DND-41 (cell line): ENCODE measurements around the gene UNC119B.
"Not testable (repeated sequence)": the region's sequence is repeated elsewhere in the genome, so short reads cannot be mapped to it uniquely, and the experiment has no call there.

Experiments
- ATAC-seq: fragments of 200-7000 bp; cut with Tn5 transposase; 3 replicates; pipeline ENCODE4 v1.9.1; 2021; ENCODE audit warnings: low read depth; ENCODE audit not compliant: insufficient read depth
- DNase-seq: peaks from one replicate; pipeline ENCODE4 v3.0.0-alpha.2; 2020
- H2AFZ ChIP-seq: 2 replicates; pipeline ENCODE4 v1.6.0; 2012; ENCODE audit warnings: low read depth, low read length
- H3K27ac ChIP-seq: 2 replicates; pipeline ENCODE4 v1.5.1; 2012; ENCODE audit warnings: low read length, inconsistent platforms
- H3K27me3 ChIP-seq: fragments of 200-600 bp; sonication (generic); 2 replicates; pipeline ENCODE4 v1.6.0; 2012; ENCODE audit warnings: low read length, mild to moderate bottlenecking, inconsistent platforms; ENCODE audit not compliant: insufficient read depth, poor library complexity
- H3K36me3 ChIP-seq: 2 replicates; pipeline ENCODE4 v1.5.1; 2012; ENCODE audit warnings: low read length, inconsistent platforms; ENCODE audit not compliant: insufficient read depth
- H3K4me1 ChIP-seq: 2 replicates; pipeline ENCODE4 v1.5.1; 2012; ENCODE audit warnings: mild to moderate bottlenecking, low read length; ENCODE audit not compliant: insufficient read depth
- H3K4me2 ChIP-seq: 2 replicates; pipeline ENCODE4 v1.6.0; 2012; ENCODE audit warnings: mild to moderate bottlenecking, moderate library complexity, low read length, inconsistent platforms; ENCODE audit not compliant: insufficient read depth
- H3K4me3 ChIP-seq, 2 experiments: fragments of 200-600 bp in 1 of 2; shearing (Covaris generic) in 1 of 2; 2 replicates each; pipeline ENCODE4 v1.5.1; 2012 to 2016; ENCODE audit warnings: inconsistent platforms in 2 of 2, low read length in 2 of 2, mild to moderate bottlenecking in 2 of 2, low read depth in 1 of 2, moderate library complexity in 1 of 2
- H3K79me2 ChIP-seq: 2 replicates; pipeline ENCODE4 v1.6.0; 2012; ENCODE audit warnings: low read length, inconsistent platforms; ENCODE audit not compliant: insufficient read depth
- H3K9ac ChIP-seq: 2 replicates; pipeline ENCODE4 v1.6.0; 2012; ENCODE audit warnings: low read depth, mild to moderate bottlenecking, inconsistent platforms, low read length, moderate library complexity
- H3K9me3 ChIP-seq: 2 replicates; pipeline ENCODE4 v1.5.1; 2012; ENCODE audit warnings: low read length, moderate library complexity, mild to moderate bottlenecking, inconsistent platforms; ENCODE audit not compliant: insufficient read depth, severe bottlenecking
- H4K20me1 ChIP-seq: 2 replicates; pipeline ENCODE4 v1.6.0; 2012; ENCODE audit warnings: low read length; ENCODE audit not compliant: insufficient read depth
- EZH2 ChIP-seq: IDR thresholded peaks from 3 replicates; pipeline ENCODE4 v1.6.1; 2012; ENCODE audit warnings: borderline replicate concordance, low read depth, mild to moderate bottlenecking, moderate library complexity, low read length, inconsistent platforms; ENCODE audit not compliant: severe bottlenecking
- TF ChIP-seq, protein P1 (sequence below): IDR thresholded peaks from 2 replicates; pipeline ENCODE4 v1.5.1; 2012; ENCODE audit warnings: borderline replicate concordance, low read length, moderate library complexity, mild to moderate bottlenecking; ENCODE audit not compliant: poor library complexity, severe bottlenecking; ENCODE audit errors: extremely low read depth

Gene UNC119B

GRCh38 chr12:120668868-120669840 is 41.1 kb upstream of the UNC119B start:
- TF ChIP-seq EZH2: no peak
- DNase-seq: no peak

DNA sequence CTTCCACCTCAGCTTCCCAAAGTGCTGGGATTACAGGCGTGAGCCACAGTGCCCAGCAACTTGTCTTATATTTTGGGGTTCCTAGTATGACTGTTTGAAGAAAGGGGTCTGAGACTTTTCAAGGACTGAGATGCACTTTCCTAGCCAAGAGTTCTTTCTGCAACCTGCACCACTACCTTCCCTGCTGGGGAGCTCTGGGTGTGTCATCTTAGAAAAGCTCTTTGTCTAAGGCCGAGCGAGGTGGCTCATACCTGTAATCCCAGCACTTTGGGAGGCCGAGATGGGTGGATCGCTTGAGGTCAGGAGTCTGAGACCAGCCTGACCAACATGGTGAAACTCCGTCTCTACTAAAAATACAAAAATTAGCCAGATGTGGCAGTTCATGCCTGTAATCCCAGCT is 40.0 kb upstream of the UNC119B start:
- not testable (repeated sequence) for H2AFZ ChIP-seq, H3K4me3 ChIP-seq, H3K27me3 ChIP-seq, H3K36me3 ChIP-seq, H3K79me2 ChIP-seq, H3K9ac ChIP-seq, H3K27ac ChIP-seq, H3K4me2 ChIP-seq, H4K20me1 ChIP-seq, H3K9me3 ChIP-seq, DNase-seq, ATAC-seq, H3K4me1 ChIP-seq

More at GRCh38 chr12:120668868-120669840, 41.1 kb upstream of the UNC119B start:
- H3K27me3 ChIP-seq: no peaks in the 10 kb centered on the region
- H3K4me3 ChIP-seq: no peak overlapping the region
- no peaks in the 10 kb centered on the region for H3K9me3 ChIP-seq
- ATAC-seq: no peak
- H3K36me3 ChIP-seq: no peaks in the 10 kb centered on the region
- H3K4me2 ChIP-seq: no peak overlapping the region
- no peaks in the 10 kb centered on the region for H4K20me1 ChIP-seq
- no peak overlapping the region for H3K27ac ChIP-seq
- no peak overlapping the region for H2AFZ ChIP-seq
- H3K4me1 ChIP-seq: no peaks in the 10 kb centered on the region
- H3K9ac ChIP-seq: no peak overlapping the region
- H3K79me2 ChIP-seq: no peaks in the 10 kb centered on the region

GRCh38 chr12:120670667-120671066 is 39.6 kb upstream of the UNC119B start:
- H2AFZ ChIP-seq: no peak overlapping the region
- no peaks in the 10 kb centered on the region for H3K79me2 ChIP-seq
- TF ChIP-seq, protein P1, sequence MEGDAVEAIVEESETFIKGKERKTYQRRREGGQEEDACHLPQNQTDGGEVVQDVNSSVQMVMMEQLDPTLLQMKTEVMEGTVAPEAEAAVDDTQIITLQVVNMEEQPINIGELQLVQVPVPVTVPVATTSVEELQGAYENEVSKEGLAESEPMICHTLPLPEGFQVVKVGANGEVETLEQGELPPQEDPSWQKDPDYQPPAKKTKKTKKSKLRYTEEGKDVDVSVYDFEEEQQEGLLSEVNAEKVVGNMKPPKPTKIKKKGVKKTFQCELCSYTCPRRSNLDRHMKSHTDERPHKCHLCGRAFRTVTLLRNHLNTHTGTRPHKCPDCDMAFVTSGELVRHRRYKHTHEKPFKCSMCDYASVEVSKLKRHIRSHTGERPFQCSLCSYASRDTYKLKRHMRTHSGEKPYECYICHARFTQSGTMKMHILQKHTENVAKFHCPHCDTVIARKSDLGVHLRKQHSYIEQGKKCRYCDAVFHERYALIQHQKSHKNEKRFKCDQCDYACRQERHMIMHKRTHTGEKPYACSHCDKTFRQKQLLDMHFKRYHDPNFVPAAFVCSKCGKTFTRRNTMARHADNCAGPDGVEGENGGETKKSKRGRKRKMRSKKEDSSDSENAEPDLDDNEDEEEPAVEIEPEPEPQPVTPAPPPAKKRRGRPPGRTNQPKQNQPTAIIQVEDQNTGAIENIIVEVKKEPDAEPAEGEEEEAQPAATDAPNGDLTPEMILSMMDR: no peak
- no peak for TF ChIP-seq EZH2
- no peak overlapping the region for H3K9ac ChIP-seq
- DNase-seq (no peak), ATAC-seq (no peak)
- no peaks in the 10 kb centered on the region for H4K20me1 ChIP-seq
- H3K9me3 ChIP-seq: no peaks in the 10 kb centered on the region
- no peaks in the 10 kb centered on the region for H3K4me1 ChIP-seq
- H3K36me3 ChIP-seq: no peaks in the 10 kb centered on the region
- no peak overlapping the region for H3K4me2 ChIP-seq
- H3K27me3 ChIP-seq: no peaks in the 10 kb centered on the region
- no peak overlapping the region for H3K4me3 ChIP-seq
- no peak overlapping the region for H3K27ac ChIP-seq

GRCh38 chr12:120674097-120674636 is 36.1 kb upstream of the UNC119B start:
- no peak for DNase-seq
- Histone ChIP-seq H4K20me1 (no peaks in the 10 kb centered on the region), H2AFZ (no peak overlapping the region), H3K4me1 (no peaks in the 10 kb centered on the region), H3K9ac (no peak overlapping the region), H3K27me3 (no peaks in the 10 kb centered on the region), H3K9me3 (no peaks in the 10 kb centered on the region), H3K36me3 (no peaks in the 10 kb centered on the region), H3K79me2 (no peaks in the 10 kb centered on the region), H3K27ac (no peak overlapping the region), H3K4me3 (no peak overlapping the region), H3K4me2 (no peak overlapping the region)
- ATAC-seq: no peak
- no peak for TF ChIP-seq EZH2
- TF ChIP-seq, protein P1: no peak
